Fibroblast of skin of scalp (primary cell): ENCODE measurements around the gene CDC45.

Experiments used
- DNase-seq: peaks from one replicate; pipeline ENCODE4 v3.0.0-alpha.2; 2013

The CDC45 gene

DNA sequence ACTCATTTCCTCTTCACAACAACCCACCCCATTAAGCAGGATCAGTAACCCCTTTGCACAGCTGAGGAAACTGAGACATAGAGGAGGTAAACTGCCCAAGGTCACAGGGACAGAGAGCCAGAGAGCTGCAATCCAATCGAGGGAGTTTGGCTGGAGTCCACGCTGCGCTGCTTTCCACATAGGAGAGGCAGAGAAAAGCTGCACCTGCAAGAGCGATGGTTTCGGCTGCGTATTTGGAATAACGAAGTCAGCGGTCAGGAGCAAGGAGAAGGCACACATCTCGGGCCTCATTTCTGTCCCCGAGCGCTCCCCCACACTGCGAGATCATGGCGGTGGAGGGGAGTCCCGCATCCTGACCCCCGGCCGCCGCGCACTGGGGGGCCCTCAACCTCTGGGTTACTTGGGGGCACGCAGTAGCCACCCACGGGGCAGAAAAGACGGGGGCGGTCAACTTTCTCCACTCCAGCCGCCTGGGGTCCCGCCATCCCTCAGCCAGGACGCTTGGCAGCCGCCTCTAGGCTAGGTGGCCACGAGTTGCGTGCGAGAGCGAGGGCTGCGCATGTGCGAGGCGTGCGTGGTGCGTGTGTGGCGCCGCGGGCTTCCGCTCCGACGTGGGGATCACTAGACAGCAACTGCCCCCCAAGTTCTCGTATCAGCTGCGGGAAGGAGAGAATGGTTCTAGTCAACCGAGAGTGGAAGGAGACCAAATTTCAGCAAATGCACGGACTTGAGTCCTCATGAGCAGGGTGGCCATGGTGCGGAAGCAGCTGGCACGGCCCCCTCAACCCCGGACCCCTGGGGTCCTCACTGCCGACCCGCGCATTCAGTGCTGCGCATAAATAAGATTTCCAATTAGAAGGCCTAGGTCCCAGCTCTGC is 86.8 kb downstream of the CDC45 start:
- DNase-seq = no peak

DNA sequence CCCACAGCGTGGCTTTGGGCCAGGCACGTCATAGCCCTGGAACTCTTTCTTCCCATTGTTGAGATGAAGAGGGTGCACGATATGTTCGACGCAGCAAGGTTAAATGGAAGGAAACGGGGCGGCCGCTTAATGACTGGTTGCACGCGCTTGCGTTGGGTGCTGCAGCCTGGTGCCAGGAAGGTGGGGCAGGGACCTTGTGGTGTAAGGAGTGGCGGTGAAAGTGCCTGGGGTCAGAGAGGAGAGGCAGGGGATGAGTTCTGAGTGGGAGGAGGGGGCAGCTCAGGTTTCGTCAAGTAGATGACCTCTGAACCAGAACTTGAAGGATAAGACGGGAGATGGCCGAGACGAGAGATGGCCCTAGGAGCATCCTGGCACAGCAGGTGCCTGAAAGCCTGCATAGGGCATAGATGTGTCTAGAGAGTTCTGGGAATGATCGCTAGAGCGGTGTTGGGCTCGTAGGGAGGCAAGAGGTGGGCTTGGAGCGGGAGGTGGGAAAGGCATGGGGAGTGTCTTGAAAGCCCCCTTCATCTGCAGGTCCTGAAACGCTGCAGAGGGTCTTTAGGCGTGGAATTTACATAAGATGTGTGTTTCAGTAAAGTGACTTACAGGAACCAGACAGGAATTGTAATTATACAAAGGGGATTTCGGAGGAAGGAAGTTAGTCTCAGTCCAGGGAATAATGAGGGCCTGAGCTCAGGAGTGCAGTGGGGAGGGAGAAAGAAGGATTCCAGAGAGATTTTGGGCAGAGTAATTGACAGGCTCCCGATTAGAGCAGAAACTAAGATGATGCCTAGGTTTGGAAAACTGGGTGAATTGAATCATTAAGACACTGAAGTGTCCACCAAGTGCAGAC is 87.7 kb downstream of the CDC45 start:
- no peak for DNase-seq

DNA sequence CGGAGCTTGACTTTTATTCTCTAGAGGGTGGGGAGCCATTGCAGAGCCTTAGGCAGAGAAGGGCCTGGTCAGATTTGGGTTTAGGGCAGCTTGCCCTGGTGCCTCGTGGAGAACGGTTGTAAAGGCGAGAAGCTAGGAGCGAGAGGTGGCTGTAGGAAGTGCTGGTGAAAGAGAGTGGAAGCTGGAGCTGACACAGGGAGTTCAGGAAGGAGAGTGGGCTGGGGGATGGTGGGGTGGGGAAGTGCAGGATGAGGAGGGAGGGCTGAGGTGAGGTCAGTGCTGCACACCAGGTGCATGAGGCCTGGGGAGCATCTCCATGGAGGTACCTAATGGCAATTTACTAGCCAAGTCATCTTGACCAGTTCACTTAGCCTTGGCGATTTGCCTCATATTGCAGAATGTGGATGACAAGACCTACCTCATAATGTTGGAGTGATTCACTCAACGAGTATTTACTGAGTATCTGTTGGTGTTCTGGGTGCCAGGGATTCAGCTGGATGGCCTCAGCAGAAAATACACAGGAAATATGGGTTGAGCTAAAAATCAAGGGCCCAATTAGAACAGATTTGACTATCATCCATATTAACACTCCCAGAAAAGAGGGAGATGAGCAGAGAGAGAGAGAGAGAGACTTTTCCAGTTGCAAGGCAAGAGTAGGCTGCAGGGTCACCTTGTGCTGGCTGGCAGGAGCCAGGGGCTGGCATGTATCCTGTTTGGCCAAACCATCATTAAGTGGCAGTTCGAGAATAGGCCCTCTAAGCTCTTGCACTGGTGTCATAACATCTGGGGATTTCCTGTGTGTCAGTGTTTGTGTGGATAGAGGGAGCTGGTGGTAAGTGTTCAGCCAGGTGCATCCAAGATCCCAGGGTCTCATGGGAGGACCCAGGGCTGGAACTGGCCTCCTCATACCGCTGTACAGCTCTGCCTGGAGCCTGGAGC is 88.9 kb downstream of the CDC45 start:
- DNase-seq = peak; percentile 57

DNA sequence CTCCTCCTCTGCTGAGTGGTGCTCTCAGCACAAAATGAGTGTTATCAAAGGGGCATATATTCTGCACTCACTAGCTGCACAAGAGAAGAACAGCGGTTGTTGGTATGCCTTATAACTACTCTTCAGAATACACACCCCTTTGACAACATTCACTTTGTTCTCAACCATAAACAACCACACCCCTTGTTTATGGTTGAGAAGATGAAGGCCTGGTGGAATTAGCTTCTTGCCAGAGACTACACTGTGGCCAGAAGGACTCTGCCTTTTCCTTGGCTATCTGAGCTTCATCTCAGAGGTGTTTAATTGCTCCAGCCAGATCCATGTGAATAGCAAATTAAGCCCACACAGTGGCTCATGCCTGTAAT is 89.5 kb downstream of the CDC45 start:
- no peak for DNase-seq

DNA sequence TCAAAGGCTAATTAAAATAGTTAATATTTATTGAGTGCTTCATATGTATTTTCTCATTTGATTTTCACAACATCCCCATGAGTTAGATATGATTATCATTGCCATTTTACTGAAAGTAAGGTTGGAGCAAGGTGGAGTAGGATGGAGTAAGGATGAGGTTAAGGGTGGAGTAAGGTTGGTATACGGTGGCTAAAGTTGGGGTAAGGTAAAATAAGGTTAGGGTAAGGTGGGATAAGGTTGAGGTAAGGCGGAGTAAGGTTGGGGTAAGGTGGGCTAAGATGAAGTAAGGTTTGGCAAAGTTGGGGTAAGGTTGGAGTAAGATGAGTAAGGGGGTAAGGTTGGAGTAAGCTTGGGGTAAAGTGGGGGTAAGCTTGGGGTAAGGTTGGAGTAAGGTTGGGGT is 90.3 kb downstream of the CDC45 start:
- no peak for DNase-seq
